Neuronal stem cell (in vitro differentiated cells): ENCODE results near the gene METTL17.
A peak's percentile ranks its signal among the peaks of the same experiment; 100 is the strongest.

Source experiments
- DNase-seq: peaks from one replicate; pipeline ENCODE4 v3.0.0-alpha.2; 2013; ENCODE audit warnings: low spot score
- H2AFZ ChIP-seq: one replicate; pipeline ENCODE4 v1.6.1; 2013; ENCODE audit warnings: mild to moderate bottlenecking, low read length, inconsistent platforms
- H2AK5ac ChIP-seq: 2 replicates; pipeline ENCODE4 v1.6.1; 2013; ENCODE audit warnings: low read depth, mild to moderate bottlenecking, inconsistent platforms, low read length, moderate library complexity, mixed read lengths
- H2BK120ac ChIP-seq: 2 replicates; pipeline ENCODE4 v1.6.1; 2013; ENCODE audit warnings: low read depth, mild to moderate bottlenecking, inconsistent platforms, low read length, moderate library complexity, mixed read lengths
- H2BK12ac ChIP-seq: one replicate; pipeline ENCODE4 v1.6.1; 2013; ENCODE audit warnings: low read length, inconsistent platforms
- H2BK15ac ChIP-seq: 2 replicates; pipeline ENCODE4 v1.6.1; 2013; ENCODE audit warnings: mild to moderate bottlenecking, low read length, inconsistent platforms, mixed read lengths
- H2BK5ac ChIP-seq: one replicate; pipeline ENCODE4 v1.6.1; 2013; ENCODE audit warnings: inconsistent platforms, mild to moderate bottlenecking, low read length, moderate library complexity
- H3K14ac ChIP-seq: one replicate; pipeline ENCODE4 v1.6.1; 2013; ENCODE audit warnings: low read length, inconsistent platforms
- H3K18ac ChIP-seq: 2 replicates; pipeline ENCODE4 v1.6.1; 2013; ENCODE audit warnings: low read length, inconsistent platforms
- H3K23ac ChIP-seq: 2 replicates; pipeline ENCODE4 v1.6.1; 2013; ENCODE audit warnings: low read depth, mild to moderate bottlenecking, mixed read lengths, low read length, inconsistent platforms; ENCODE audit not compliant: poor library complexity
- H3K27ac ChIP-seq: replicated peaks from 3 replicates; pipeline ENCODE4 v1.5.1; 2013; ENCODE audit warnings: low read length, inconsistent platforms
- H3K27me3 ChIP-seq, 3 experiments: 2 replicates each; pipeline ENCODE4 v1.6.1; 2013; ENCODE audit warnings: low read length in 3 of 3, mild to moderate bottlenecking in 2 of 3, inconsistent platforms in 1 of 3, low read depth in 1 of 3, mixed read lengths in 1 of 3, moderate library complexity in 1 of 3; ENCODE audit not compliant: control insufficient read depth in 3 of 3, insufficient read depth in 3 of 3
- H3K36me3 ChIP-seq, 2 donors: replicated peaks in 1 of 2; 2 replicates each; pipeline ENCODE4 v1.6.1; 2013; ENCODE audit warnings: low read length in 2 of 2; ENCODE audit not compliant: control insufficient read depth in 2 of 2, insufficient read depth in 2 of 2
- H3K4ac ChIP-seq: 2 replicates; pipeline ENCODE4 v1.6.1; 2013; ENCODE audit warnings: inconsistent platforms, mild to moderate bottlenecking, low read length, moderate library complexity
- H3K4me1 ChIP-seq, 2 donors: 1 replicate in 1 of 2; 2 replicates in 1 of 2; pipeline ENCODE4 v1.6.1; 2013; ENCODE audit warnings: low read length in 2 of 2, low read depth in 1 of 2; ENCODE audit not compliant: control insufficient read depth in 2 of 2, insufficient read depth in 1 of 2
- H3K4me2 ChIP-seq: one replicate; pipeline ENCODE4 v1.6.1; 2013; ENCODE audit warnings: mild to moderate bottlenecking, low read length, inconsistent platforms; ENCODE audit not compliant: insufficient read depth, poor library complexity, severe bottlenecking
- H3K4me3 ChIP-seq, 2 donors: 2 replicates each; pipeline ENCODE4 v1.5.1; 2013; ENCODE audit warnings: low read length in 2 of 2, mild to moderate bottlenecking in 2 of 2, inconsistent platforms in 1 of 2, moderate library complexity in 1 of 2
- H3K79me1 ChIP-seq: one replicate; pipeline ENCODE4 v1.6.1; 2013; ENCODE audit warnings: low read depth, mild to moderate bottlenecking, inconsistent platforms, low read length, moderate library complexity
- H3K9ac ChIP-seq: one replicate; pipeline ENCODE4 v1.6.1; 2013; ENCODE audit warnings: mild to moderate bottlenecking, low read depth, low read length, inconsistent platforms; ENCODE audit not compliant: poor library complexity
- H3K9me3 ChIP-seq, 2 donors: replicated peaks in 1 of 2; 2 replicates each; pipeline versions ENCODE3 to v1.6.1; 2013; ENCODE audit warnings: low read length in 2 of 2, mild to moderate bottlenecking in 2 of 2, inconsistent platforms in 1 of 2, low read depth in 1 of 2, mixed read lengths in 1 of 2, moderate library complexity in 1 of 2; ENCODE audit not compliant: control insufficient read depth in 2 of 2, insufficient read depth in 1 of 2
- H4K8ac ChIP-seq: one replicate; pipeline ENCODE4 v1.6.1; 2013; ENCODE audit warnings: low read depth, mild to moderate bottlenecking, inconsistent platforms, low read length, moderate library complexity
- H4K91ac ChIP-seq: one replicate; pipeline ENCODE4 v1.6.1; 2013; ENCODE audit warnings: low read length, low read depth, mild to moderate bottlenecking, inconsistent platforms; ENCODE audit not compliant: poor library complexity
- WGBS, 2 donors: extraction: QIAGEN DNeasy Blood & Tissue Kit; methylation state at CpG; one replicate each; pipeline ENCODE4 v1.1.7; 2013; ENCODE audit warnings: missing lambda C conversion rate in 2 of 2, mixed read lengths in 1 of 2; ENCODE audit not compliant: insufficient read length in 2 of 2, insufficient replicate concordance in 1 of 2; ENCODE audit errors: extremely low coverage in 2 of 2; 5-methylcytosine and 5-hydroxymethylcytosine counted together

METTL17 gene

GRCh38 chr14:21037156-21037555 lies 47.4 kb downstream of the METTL17 start:
- Histone ChIP-seq H3K4me1 (peaks cover 1 to 2% of the 10 kb centered on the region in 2 donors), H2BK5ac (no peak overlapping the region), H2BK15ac (no peak overlapping the region), H4K91ac (no peak overlapping the region), H2AFZ (no peak overlapping the region), H2BK12ac (no peak overlapping the region), H4K8ac (no peak overlapping the region), H3K4me2 (no peak overlapping the region), H3K18ac (no peak overlapping the region), H2AK5ac (no peak overlapping the region), H3K9me3 (no peaks in the 10 kb centered on the region), H3K9ac (no peak overlapping the region), H3K23ac (no peak overlapping the region), H3K4ac (no peak overlapping the region), H3K27ac (no peak overlapping the region), H3K36me3 (no peaks in the 10 kb centered on the region), H3K14ac (no peak overlapping the region), H3K4me3 (no peak overlapping the region), H2BK120ac (no peak overlapping the region), H3K79me1 (no peaks in the 10 kb centered on the region), H3K27me3 (peaks cover 0 to 56% (median 0%) of the 10 kb centered on the region in 3 experiments)
- no peak for DNase-seq
- WGBS, 2 donors: no CpG with 5 or more reads among the region's 3 CpGs

GRCh38 chr14:21038441-21039422 lies 49.0 kb downstream of the METTL17 start:
- Histone ChIP-seq H4K91ac (no peak overlapping the region), H3K4me2 (no peak overlapping the region), H2BK120ac (no peak overlapping the region), H3K79me1 (no peaks in the 10 kb centered on the region), H3K27ac (no peak overlapping the region), H3K23ac (no peak overlapping the region), H3K4ac (no peak overlapping the region), H3K14ac (no peak overlapping the region), H3K18ac (peak overlapping the region; percentile 13), H3K36me3 (no peaks in the 10 kb centered on the region), H3K4me3 (no peak overlapping the region), H2AFZ (peak overlapping the region; percentile 74), H2AK5ac (no peak overlapping the region), H4K8ac (no peak overlapping the region), H3K27me3 (peaks cover 0 to 57% (median 0%) of the 10 kb centered on the region in 3 experiments), H2BK5ac (no peak overlapping the region), H3K4me1 (peaks cover 1 to 2% of the 10 kb centered on the region in 2 donors), H2BK15ac (no peak overlapping the region), H2BK12ac (no peak overlapping the region), H3K9me3 (no peaks in the 10 kb centered on the region), H3K9ac (no peak overlapping the region)
- no CpG with 5 or more reads among the region's 10 CpGs for WGBS, 2 donors
- no peak for DNase-seq

- Histone ChIP-seq H4K91ac (no peak overlapping the region), H3K4me1 (peaks cover 1 to 2% of the 10 kb centered on the region in 2 donors), H2BK5ac (no peak overlapping the region), H3K27ac (no peak overlapping the region), H3K4ac (no peak overlapping the region), H3K36me3 (no peaks in the 10 kb centered on the region), H3K27me3 (peaks cover 0 to 57% (median 0%) of the 10 kb centered on the region in 3 experiments), H2AK5ac (no peak overlapping the region), H2BK120ac (no peak overlapping the region), H3K9ac (no peak overlapping the region), H4K8ac (no peak overlapping the region), H3K4me2 (no peak overlapping the region), H2AFZ (peak overlapping the region; percentile 74), H3K4me3 (no peak overlapping the region), H3K9me3 (no peaks in the 10 kb centered on the region), H2BK15ac (no peak overlapping the region), H3K23ac (no peak overlapping the region), H3K14ac (no peak overlapping the region), H2BK12ac (no peak overlapping the region), H3K79me1 (no peaks in the 10 kb centered on the region), H3K18ac (no peak overlapping the region)
- peak; percentile 44 for DNase-seq
- no CpG with 5 or more reads among the region's 8 CpGs for WGBS, 2 donors
Observed at GRCh38 chr14:21039585-21040369, 50.0 kb downstream of the METTL17 start.
